ENCODE measurements around the gene PDZD4.

PDZD4 gene

GRCh38 chrX:153769158-153769864 is 61.0 kb downstream of the PDZD4 start:
- DNase-seq = no peak

- no peak for DNase-seq
Observed at GRCh38 chrX:153768311-153769157, 61.8 kb downstream of the PDZD4 start.

- DNase-seq = no peak
Observed at GRCh38 chrX:153767674-153768055, 62.7 kb downstream of the PDZD4 start.

DNA sequence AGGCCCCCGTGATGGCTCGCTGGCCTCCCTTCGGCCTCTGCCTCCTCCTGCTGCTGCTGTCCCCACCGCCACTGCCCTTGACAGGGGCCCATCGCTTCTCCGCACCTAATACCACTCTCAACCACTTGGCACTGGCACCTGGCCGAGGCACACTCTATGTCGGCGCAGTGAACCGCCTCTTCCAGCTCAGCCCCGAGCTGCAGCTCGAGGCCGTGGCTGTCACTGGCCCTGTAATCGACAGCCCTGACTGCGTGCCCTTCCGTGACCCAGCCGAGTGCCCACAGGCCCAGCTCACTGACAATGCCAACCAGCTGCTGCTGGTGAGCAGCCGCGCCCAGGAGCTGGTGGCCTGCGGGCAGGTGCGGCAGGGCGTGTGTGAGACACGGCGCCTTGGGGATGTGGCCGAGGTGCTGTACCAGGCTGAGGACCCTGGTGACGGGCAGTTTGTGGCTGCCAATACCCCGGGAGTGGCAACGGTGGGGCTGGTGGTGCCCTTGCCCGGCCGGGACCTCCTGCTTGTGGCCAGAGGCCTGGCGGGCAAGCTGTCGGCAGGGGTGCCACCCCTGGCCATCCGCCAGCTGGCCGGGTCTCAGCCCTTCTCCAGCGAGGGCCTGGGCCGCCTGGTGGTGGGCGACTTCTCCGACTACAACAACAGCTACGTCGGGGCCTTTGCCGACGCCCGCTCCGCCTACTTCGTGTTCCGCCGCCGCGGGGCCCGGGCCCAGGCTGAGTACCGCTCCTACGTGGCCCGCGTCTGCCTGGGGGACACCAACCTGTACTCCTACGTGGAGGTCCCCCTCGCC is 63.3 kb downstream of the PDZD4 start:
- DNase-seq = no peak

DNA sequence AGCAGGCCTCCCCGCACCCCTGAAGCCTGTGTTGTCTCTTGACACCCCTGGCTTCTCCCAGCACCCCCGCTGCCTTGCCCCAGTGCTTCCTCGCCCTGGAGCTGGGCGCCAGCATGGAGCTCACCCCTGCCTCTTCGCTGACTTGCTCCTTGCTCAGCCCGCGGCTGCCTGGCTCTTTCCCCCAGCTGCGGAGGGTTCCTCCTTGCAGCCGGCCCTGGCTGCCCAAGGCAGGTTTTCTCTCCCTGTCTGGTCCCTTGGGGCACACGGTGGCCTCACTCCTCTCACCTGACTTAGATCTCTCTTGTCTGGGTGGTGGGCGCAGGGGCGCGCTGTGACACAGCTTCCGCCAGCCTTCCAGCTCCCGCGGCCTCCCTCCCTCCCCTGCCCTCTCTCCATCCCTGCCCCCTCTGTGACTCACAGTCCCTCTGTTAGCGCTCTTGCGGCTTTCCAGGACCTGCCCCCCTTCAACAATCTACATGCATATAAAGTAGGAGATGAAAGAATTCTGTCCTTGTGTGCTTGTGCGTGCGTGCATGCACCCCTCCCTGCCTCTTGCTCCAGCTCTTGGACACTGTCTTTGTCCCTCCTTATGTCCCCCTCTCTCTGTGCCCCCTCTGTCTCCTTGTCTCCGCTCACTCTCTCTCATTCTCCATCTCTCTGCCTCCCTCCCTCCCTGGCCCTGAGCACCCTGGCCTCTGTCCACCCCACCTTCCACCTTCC is 64.1 kb downstream of the PDZD4 start:
- DNase-seq = peak; percentile 37

GRCh38 chrX:153765138-153766079 is 64.9 kb downstream of the PDZD4 start:
- no peak for DNase-seq

- DNase-seq = no peak
Observed at GRCh38 chrX:153764786-153765137, 65.6 kb downstream of the PDZD4 start.

- peak; percentile 73 for DNase-seq
Observed at GRCh38 chrX:153763989-153764755, 66.2 kb downstream of the PDZD4 start, which contains the start of gene PLXNB3. Gene PLXNB3 (plus strand): TSS chrX:153764249. CDS start chrX:153765536, 1,287 bp downstream.

DNA sequence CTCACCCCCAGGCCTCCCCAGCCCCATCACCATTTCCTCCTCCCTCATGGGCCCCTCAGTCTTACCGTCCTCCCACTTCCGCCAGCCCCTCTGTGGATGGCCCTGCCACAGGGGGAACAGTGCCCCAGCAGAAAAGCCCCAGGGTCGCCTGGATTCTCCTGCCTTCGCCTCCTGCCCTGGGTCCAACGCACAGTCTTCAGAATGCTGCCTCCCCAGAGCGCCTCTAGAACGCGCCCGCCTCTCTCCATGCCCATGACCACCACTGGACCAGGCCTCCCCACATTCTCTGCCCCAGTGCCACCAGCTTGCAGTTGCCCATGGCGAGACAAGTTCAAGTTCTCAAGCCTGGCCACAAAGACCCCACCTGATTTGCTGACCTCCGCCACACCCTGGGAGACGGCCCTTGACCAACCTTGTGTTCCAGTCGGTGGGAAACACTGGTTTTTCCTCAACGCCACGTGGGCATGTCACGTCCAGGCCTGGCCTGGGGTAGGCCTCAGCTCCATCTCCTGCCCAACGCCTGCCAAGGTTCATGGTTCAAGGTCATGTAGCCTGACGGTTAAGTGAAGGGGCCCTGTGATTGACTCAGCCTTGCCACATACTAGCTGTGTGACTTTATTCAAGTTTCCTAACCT is 66.9 kb downstream of the PDZD4 start:
- DNase-seq = no peak

- DNase-seq = no peak
Observed at GRCh38 chrX:153762626-153763173, 67.6 kb downstream of the PDZD4 start.

DNA sequence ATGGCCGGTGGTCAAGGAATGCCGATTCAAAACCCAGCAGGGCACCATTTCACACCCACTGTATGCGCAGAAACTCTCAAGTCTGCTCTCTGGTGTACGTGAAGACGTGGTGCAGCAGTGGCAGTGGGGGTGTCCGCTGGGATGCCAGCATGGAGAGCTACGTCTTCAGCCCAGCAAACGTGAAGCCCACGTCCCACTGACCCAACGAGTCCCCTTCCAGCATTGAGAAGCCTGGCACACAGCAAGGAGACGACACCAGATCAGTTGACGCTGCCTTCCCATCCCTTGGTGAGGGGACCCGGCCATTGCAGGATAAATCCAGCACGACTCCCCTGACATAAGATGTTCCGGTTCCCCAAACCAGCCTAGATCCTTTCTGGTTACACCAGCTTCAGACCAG is 68.5 kb downstream of the PDZD4 start:
- no peak for DNase-seq

- DNase-seq = no peak
Observed at GRCh38 chrX:153755136-153755535, 75.2 kb downstream of the PDZD4 start.

Measured in stimulated activated CD4-positive, alpha-beta T cell treated with anti-CD3 and anti-CD28 coated beads, Interleukin-4, amount 100 ng/mL, for 1 hour (primary cell).